ENCODE results near the gene FGF21. TPM values are rescaled to one million over a fixed set of nuclear protein-coding genes. Genes with fewer than 3 reads are reported as not detected.

FGF21 gene
- total RNA-seq, 1 donor from 2014 or later = not detected

DNA sequence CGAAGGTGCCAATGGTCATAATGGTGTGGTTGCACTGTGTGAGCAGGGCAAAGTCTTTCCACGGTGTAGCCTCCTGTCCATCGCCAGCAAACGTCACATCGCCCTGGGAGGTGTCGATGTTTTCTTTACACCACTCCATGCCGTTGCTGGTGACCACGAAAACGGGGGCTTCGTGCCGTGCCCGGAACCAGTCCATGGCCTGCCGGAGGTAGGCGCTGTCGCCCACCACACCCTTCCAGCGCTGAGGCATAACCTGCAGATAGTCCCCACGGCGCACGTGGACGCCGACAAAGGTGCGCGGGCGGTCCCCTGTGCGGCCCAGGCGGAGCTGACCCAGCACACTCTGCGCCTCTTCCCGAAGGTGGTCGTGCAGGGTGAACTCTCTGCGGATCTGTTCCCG, 5.0 kb upstream of the FGF21 start:
- no peak for FAIRE-seq
- H3K4me3 Mint-ChIP-seq (ENCODE audit: unreplicated experiment) = no peak overlapping the region
- no peaks in the 10 kb centered on the region for H3K36me3 Mint-ChIP-seq (ENCODE audit: low read depth, unreplicated experiment)

GRCh38 chr19:48750771-48751504, 4.4 kb upstream of the FGF21 start:
- TF ChIP-seq CTCF (IDR thresholded peaks at IDR 0.05; ENCODE audit: insufficient read depth, low read depth, low read length) (no peak), EZH2 (IDR thresholded peaks at IDR 0.05; ENCODE audit: insufficient read depth, low read length) (no peak)
- Histone ChIP-seq H2AFZ (ENCODE audit: low read depth, low read length) (no peak overlapping the region), H3K79me2 (ENCODE audit: insufficient read depth, low read length) (no peaks in the 10 kb centered on the region), H3K4me2 (ENCODE audit: low read length) (no peak overlapping the region), H3K4me3 (ENCODE audit: insufficient read depth, low read depth, low read length) (no peak overlapping the region), H4K20me1 (ENCODE audit: insufficient read depth, low read length) (no peaks in the 10 kb centered on the region), H3K27me3 (ENCODE audit: insufficient read depth, low read length) (peaks cover 21% of the 10 kb centered on the region), H3K27ac (ENCODE audit: low read depth, low read length) (no peak overlapping the region), H3K36me3 (ENCODE audit: insufficient read depth, low read length) (no peaks in the 10 kb centered on the region), H3K9me3 (ENCODE audit: insufficient read depth, low read depth, low read length) (no peaks in the 10 kb centered on the region), H3K4me1 (ENCODE audit: insufficient read depth, low read length) (peaks cover 14% of the 10 kb centered on the region), H3K9ac (ENCODE audit: low read length) (no peak overlapping the region)
- no peak for FAIRE-seq
- Mint-ChIP-seq H3K27me3 (ENCODE audit: low read depth, unreplicated experiment) (peaks cover 28% of the 10 kb centered on the region), H3K9me3 (ENCODE audit: unreplicated experiment) (no peaks in the 10 kb centered on the region), H3K27ac (ENCODE audit: unreplicated experiment) (no peak overlapping the region), H3K36me3 (ENCODE audit: low read depth, unreplicated experiment) (no peaks in the 10 kb centered on the region), H3K4me1 (ENCODE audit: low read depth, unreplicated experiment) (peaks cover 3% of the 10 kb centered on the region), H3K4me3 (ENCODE audit: unreplicated experiment) (no peak overlapping the region)
- no peak for DNase-seq (ENCODE audit: low read depth)

More for the DNA sequence above, 5.0 kb upstream of the FGF21 start:
- Mint-ChIP-seq H3K4me1 (ENCODE audit: low read depth, unreplicated experiment) (peaks cover 3% of the 10 kb centered on the region), H3K27ac (ENCODE audit: unreplicated experiment) (no peak overlapping the region), H3K9me3 (ENCODE audit: unreplicated experiment) (no peaks in the 10 kb centered on the region), H3K27me3 (ENCODE audit: low read depth, unreplicated experiment) (peaks cover 23% of the 10 kb centered on the region)
- no peaks in the 10 kb centered on the region for H3K36me3 ChIP-seq (ENCODE audit: insufficient read depth, low read length)
- no peak overlapping the region for H2AFZ ChIP-seq (ENCODE audit: low read depth, low read length)
- no peaks in the 10 kb centered on the region for H4K20me1 ChIP-seq (ENCODE audit: insufficient read depth, low read length)
- no peak overlapping the region for H3K27ac ChIP-seq (ENCODE audit: low read depth, low read length)
- TF ChIP-seq EZH2 (IDR thresholded peaks at IDR 0.05; ENCODE audit: insufficient read depth, low read length) = no peak
- TF ChIP-seq CTCF (IDR thresholded peaks at IDR 0.05; ENCODE audit: insufficient read depth, low read depth, low read length) = no peak
- H3K4me1 ChIP-seq (ENCODE audit: insufficient read depth, low read length) = peaks cover 14% of the 10 kb centered on the region
- H3K9me3 ChIP-seq (ENCODE audit: insufficient read depth, low read depth, low read length) = no peaks in the 10 kb centered on the region
- H3K4me3 ChIP-seq (ENCODE audit: insufficient read depth, low read depth, low read length) = no peak overlapping the region
- no peaks in the 10 kb centered on the region for H3K79me2 ChIP-seq (ENCODE audit: insufficient read depth, low read length)
- no peak for DNase-seq (ENCODE audit: low read depth)
- H3K4me2 ChIP-seq (ENCODE audit: low read length) = no peak overlapping the region
- peaks cover 19% of the 10 kb centered on the region for H3K27me3 ChIP-seq (ENCODE audit: insufficient read depth, low read length)
- H3K9ac ChIP-seq (ENCODE audit: low read length) = no peak overlapping the region

GRCh38 chr19:48751845-48752495, 3.4 kb upstream of the FGF21 start:
- no peak overlapping the region for H3K27ac Mint-ChIP-seq (ENCODE audit: unreplicated experiment)
- Histone ChIP-seq H3K4me2 (ENCODE audit: low read length) (peak overlapping the region; percentile 81), H3K9me3 (ENCODE audit: insufficient read depth, low read depth, low read length) (no peaks in the 10 kb centered on the region), H3K27me3 (ENCODE audit: insufficient read depth, low read length) (peaks cover 21% of the 10 kb centered on the region), H3K4me3 (ENCODE audit: insufficient read depth, low read depth, low read length) (peak overlapping the region; percentile 33), H3K36me3 (ENCODE audit: insufficient read depth, low read length) (no peaks in the 10 kb centered on the region), H3K4me1 (ENCODE audit: insufficient read depth, low read length) (peaks cover 9% of the 10 kb centered on the region), H3K27ac (ENCODE audit: low read depth, low read length) (no peak overlapping the region), H4K20me1 (ENCODE audit: insufficient read depth, low read length) (no peaks in the 10 kb centered on the region), H3K79me2 (ENCODE audit: insufficient read depth, low read length) (no peaks in the 10 kb centered on the region), H2AFZ (ENCODE audit: low read depth, low read length) (peak overlapping the region; percentile 58), H3K9ac (ENCODE audit: low read length) (no peak overlapping the region)
- FAIRE-seq = no peak
- DNase-seq (ENCODE audit: low read depth) = no peak
- H3K36me3 Mint-ChIP-seq (ENCODE audit: low read depth, unreplicated experiment) = no peaks in the 10 kb centered on the region
- TF ChIP-seq EZH2 (IDR thresholded peaks at IDR 0.05; ENCODE audit: insufficient read depth, low read length) = no peak
- TF ChIP-seq CTCF (IDR thresholded peaks at IDR 0.05; ENCODE audit: insufficient read depth, low read depth, low read length) = no peak
- H3K4me1 Mint-ChIP-seq (ENCODE audit: low read depth, unreplicated experiment) = peaks cover 3% of the 10 kb centered on the region
- H3K9me3 Mint-ChIP-seq (ENCODE audit: unreplicated experiment) = no peaks in the 10 kb centered on the region
- peak overlapping the region; percentile 66 for H3K4me3 Mint-ChIP-seq (ENCODE audit: unreplicated experiment)
- peaks cover 32% of the 10 kb centered on the region for H3K27me3 Mint-ChIP-seq (ENCODE audit: low read depth, unreplicated experiment)

Measured in astrocyte (in vitro differentiated cells and primary cell).